ENCODE results near the gene PRMT9. TPM values are rescaled to one million over a fixed set of nuclear protein-coding genes. Genes with fewer than 3 reads are reported as not detected.

Gene PRMT9
- total RNA-seq, 4 donors from 2014 or later: 0.60 to 17.1 (median 4.8) TPM

- Histone ChIP-seq H3K27ac (no peak overlapping the region), H3K27me3 (no peaks in the 10 kb centered on the region)
- in situ Hi-C loops (cut with MboI; ENCODE audit: low pct_ligation_motif_present in 1 of 4, low pct_unique_long_range_greater_than_20kb in 1 of 4, low sequenced_read_pairs in 3 of 4): no loop called here
These were observed 39.4 kb upstream of the PRMT9 start for GRCh38 chr4:147723326-147723725.

GRCh38 chr4:147717878-147718277, 33.9 kb upstream of the PRMT9 start:
- TF ChIP-seq POLR2AphosphoS5 (IDR thresholded peaks at IDR 0.05) (no peak), EP300 (IDR thresholded peaks at IDR 0.05; ENCODE audit: low read depth) (no peak), POLR2A (IDR thresholded peaks at IDR 0.05) (no peak)
- TF ChIP-seq, protein P1, sequence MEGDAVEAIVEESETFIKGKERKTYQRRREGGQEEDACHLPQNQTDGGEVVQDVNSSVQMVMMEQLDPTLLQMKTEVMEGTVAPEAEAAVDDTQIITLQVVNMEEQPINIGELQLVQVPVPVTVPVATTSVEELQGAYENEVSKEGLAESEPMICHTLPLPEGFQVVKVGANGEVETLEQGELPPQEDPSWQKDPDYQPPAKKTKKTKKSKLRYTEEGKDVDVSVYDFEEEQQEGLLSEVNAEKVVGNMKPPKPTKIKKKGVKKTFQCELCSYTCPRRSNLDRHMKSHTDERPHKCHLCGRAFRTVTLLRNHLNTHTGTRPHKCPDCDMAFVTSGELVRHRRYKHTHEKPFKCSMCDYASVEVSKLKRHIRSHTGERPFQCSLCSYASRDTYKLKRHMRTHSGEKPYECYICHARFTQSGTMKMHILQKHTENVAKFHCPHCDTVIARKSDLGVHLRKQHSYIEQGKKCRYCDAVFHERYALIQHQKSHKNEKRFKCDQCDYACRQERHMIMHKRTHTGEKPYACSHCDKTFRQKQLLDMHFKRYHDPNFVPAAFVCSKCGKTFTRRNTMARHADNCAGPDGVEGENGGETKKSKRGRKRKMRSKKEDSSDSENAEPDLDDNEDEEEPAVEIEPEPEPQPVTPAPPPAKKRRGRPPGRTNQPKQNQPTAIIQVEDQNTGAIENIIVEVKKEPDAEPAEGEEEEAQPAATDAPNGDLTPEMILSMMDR (IDR thresholded peaks at IDR 0.05): no peak
- DNase-seq: no peak
- in situ Hi-C loops (cut with MboI; ENCODE audit: low pct_ligation_motif_present in 1 of 4, low pct_unique_long_range_greater_than_20kb in 1 of 4, low sequenced_read_pairs in 3 of 4) (no loop called here), intact Hi-C loops (cut with DNase I; ENCODE audit: low total_unique reads) (no loop called here)
- H3K36me3 ChIP-seq: no peaks in the 10 kb centered on the region
- H3K4me3 ChIP-seq: no peak overlapping the region
- peaks cover 7% of the 10 kb centered on the region for H3K27me3 ChIP-seq
- WGBS, 2 donors (ENCODE audit: low coverage in 1 of 2): 36 to 70% methylated on average over 1 of the region's 1 CpG
- H3K4me1 ChIP-seq: no peaks in the 10 kb centered on the region
- no peak overlapping the region for H3K27ac ChIP-seq
- H3K9me3 ChIP-seq: no peaks in the 10 kb centered on the region

More at GRCh38 chr4:147723326-147723725, 39.4 kb upstream of the PRMT9 start:
- no peak for DNase-seq
- 49 to 61% methylated on average over 2 to 5 of the region's 5 CpGs for WGBS, 2 donors (ENCODE audit: low coverage in 1 of 2)
- Histone ChIP-seq H3K4me3 (no peak overlapping the region), H3K4me1 (no peaks in the 10 kb centered on the region), H3K36me3 (no peaks in the 10 kb centered on the region), H3K9me3 (no peaks in the 10 kb centered on the region)
- TF ChIP-seq POLR2AphosphoS5 (IDR thresholded peaks at IDR 0.05): no peak
- TF ChIP-seq, protein P1 (IDR thresholded peaks at IDR 0.05): no peak
- TF ChIP-seq EP300 (IDR thresholded peaks at IDR 0.05; ENCODE audit: low read depth): no peak
- no peak for TF ChIP-seq POLR2A (IDR thresholded peaks at IDR 0.05)
- intact Hi-C loops (cut with DNase I; ENCODE audit: low total_unique reads): no loop called here

DNA sequence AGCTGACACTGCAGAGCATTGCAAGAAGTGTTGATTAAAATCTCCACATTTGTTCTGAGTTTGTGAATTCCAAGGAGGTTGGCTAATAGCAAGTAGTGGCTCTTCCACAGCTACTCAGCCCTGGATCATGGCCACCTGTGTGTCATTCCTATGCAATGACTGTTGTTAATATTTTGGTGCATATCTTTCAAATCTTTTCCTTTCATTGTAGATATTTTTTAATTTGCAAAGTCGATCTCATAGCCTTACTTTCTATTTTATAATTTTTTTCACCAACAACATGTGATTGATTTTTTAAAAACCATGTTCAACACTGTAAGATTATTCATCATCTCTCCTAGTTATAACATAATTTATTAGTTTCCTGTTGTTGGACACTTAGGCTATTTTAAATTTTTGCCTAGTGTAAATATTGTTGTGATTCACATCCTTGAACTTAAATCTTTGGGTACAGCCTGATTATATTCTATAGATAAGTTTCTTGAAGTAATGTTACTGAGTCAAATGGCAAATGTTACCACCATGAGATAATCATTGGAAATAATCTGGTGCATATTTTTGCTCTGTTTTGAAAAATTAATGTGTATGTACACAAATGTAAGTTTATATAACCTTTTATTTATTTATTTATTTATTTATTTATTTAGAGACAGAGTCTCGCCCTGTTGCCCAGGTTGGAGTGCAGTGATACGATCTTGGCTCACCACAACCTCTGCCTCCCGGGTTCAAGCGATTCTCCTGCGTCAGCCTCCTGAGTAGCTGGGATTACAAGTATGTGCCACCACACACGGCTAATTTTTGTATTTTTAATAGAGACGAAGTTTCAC, 30.8 kb upstream of the PRMT9 start:
- in situ Hi-C loops (cut with MboI; ENCODE audit: low pct_ligation_motif_present in 1 of 4, low pct_unique_long_range_greater_than_20kb in 1 of 4, low sequenced_read_pairs in 3 of 4): loop anchor here in 2 of 4 donors (5.0 kb wide), 1 partner anchor 153 kb away; no protein-coding TSS in a partner anchor
- 86 to 91% methylated on average over 8 of the region's 8 CpGs for WGBS, 2 donors (ENCODE audit: low coverage in 1 of 2)
- no peaks in the 10 kb centered on the region for H3K4me1 ChIP-seq
- peak; percentile 23 for DNase-seq
- TF ChIP-seq, protein P1 (IDR thresholded peaks at IDR 0.05): no peak
- TF ChIP-seq POLR2A (IDR thresholded peaks at IDR 0.05) (no peak), POLR2AphosphoS5 (IDR thresholded peaks at IDR 0.05) (no peak), EP300 (IDR thresholded peaks at IDR 0.05; ENCODE audit: low read depth) (no peak)
- H3K4me3 ChIP-seq: no peak overlapping the region
- intact Hi-C loops (cut with DNase I; ENCODE audit: low total_unique reads): no loop called here
- H3K27me3 ChIP-seq: peaks cover 7% of the 10 kb centered on the region
- H3K27ac ChIP-seq: no peak overlapping the region
- H3K36me3 ChIP-seq: no peaks in the 10 kb centered on the region
- no peaks in the 10 kb centered on the region for H3K9me3 ChIP-seq

DNA sequence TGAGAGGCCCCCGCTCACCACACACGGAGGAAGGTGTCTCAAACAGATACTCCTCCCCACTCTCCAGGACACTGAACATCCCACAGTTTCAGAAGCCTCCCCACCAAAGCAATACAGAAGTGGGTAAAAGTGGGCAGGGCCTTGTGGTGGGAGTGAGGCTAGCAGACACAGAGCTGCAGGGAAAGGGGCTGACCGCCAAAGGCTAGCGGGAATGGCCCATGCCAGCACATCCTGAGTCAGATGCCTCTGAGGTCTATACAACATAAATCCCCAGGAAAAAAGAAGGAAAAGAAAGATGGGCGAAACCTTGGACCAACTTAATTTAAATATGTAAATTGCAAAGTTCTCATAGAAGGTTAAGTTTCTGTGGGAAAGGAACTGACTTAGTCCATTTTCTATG, 26.0 kb upstream of the PRMT9 start:
- 99 to 100% methylated on average over 3 to 5 of the region's 5 CpGs for WGBS, 2 donors (ENCODE audit: low coverage in 1 of 2)
- in situ Hi-C loops (cut with MboI; ENCODE audit: low pct_ligation_motif_present in 1 of 4, low pct_unique_long_range_greater_than_20kb in 1 of 4, low sequenced_read_pairs in 3 of 4) (loop anchor here (5.0 kb wide), 1 partner anchor 157 kb away; no protein-coding TSS in a partner anchor), intact Hi-C loops (cut with DNase I; ENCODE audit: low total_unique reads) (loop anchor here (2.0 kb wide), 1 partner anchor 159 kb away; no protein-coding TSS in a partner anchor)
- Histone ChIP-seq H3K27me3 (no peaks in the 10 kb centered on the region), H3K4me3 (no peak overlapping the region), H3K9me3 (no peaks in the 10 kb centered on the region), H3K27ac (no peak overlapping the region), H3K36me3 (no peaks in the 10 kb centered on the region), H3K4me1 (no peaks in the 10 kb centered on the region)
- no peak for DNase-seq
- TF ChIP-seq EP300 (IDR thresholded peaks at IDR 0.05; ENCODE audit: low read depth) (no peak), POLR2AphosphoS5 (IDR thresholded peaks at IDR 0.05) (no peak), POLR2A (IDR thresholded peaks at IDR 0.05) (no peak)
- TF ChIP-seq, protein P1 (IDR thresholded peaks at IDR 0.05): no peak
